Posterior vena cava (tissue), 2 donors: ENCODE results near the gene ARHGAP25. TPM values are rescaled to one million over a fixed set of nuclear protein-coding genes. Genes with fewer than 3 reads are reported as not detected.
A peak's percentile ranks its signal among the peaks of the same experiment; 100 is the strongest.

Experiments
- DNase-seq: peaks from one replicate; pipeline ENCODE4 v3.0.0-alpha.2; 2020; ENCODE audit warnings: low spot score
- intact Hi-C, 2 donors: fragments of 100-400 bp; cut with DNase I; formaldehyde crosslinking; loops; one replicate each; pipeline versions ENCODE4 v1.14.1 to v1.14.2; 2022 to 2023
- total RNA-seq, 2 donors: library from RNA; stranded (reverse); fragmentation: NEBNext Ultra II Directional; extraction: Animal tissue kit (Norgen Biotek cat#: 25700); gene quantifications; one replicate each; pipeline ENCODE4 v1.2.1, GENCODE V29; 2021
- donor health status: DM: yes; HTN: yes; CAD: no.
- donor health status: DM: yes; HTN: yes; CAD: no.

The ARHGAP25 gene
- total RNA-seq, 2 donors from 2014 or later = 8.1 to 10.7 TPM

GRCh38 chr2:68837164-68837860 lies 102.7 kb downstream of the ARHGAP25 start:
- intact Hi-C loops = no loop called here
- peak; percentile 88 for DNase-seq

GRCh38 chr2:68837861-68838341 lies 103.3 kb downstream of the ARHGAP25 start:
- intact Hi-C loops = no loop called here
- no peak for DNase-seq

DNA sequence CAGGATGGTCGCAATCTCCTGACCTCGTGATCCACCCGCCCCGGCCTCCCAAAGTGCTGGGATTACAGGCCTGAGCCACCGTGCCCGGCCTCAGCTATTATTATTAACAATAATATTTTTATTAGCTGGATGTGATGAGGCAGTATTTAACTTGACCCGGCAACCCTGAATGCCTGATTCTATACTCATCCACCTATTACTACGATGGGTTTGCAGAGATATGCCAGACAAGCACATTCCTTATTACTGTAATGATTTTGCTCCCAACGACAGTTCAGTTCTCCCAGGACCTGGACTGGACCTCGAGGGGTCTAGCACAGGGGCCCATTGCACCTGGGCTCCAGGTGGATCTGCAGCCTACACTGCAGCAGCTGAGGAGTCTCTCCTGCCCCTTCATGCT lies 104.0 kb downstream of the ARHGAP25 start:
- intact Hi-C loops = no loop called here
- DNase-seq = no peak

GRCh38 chr2:68839260-68839833 lies 104.7 kb downstream of the ARHGAP25 start:
- intact Hi-C loops = no loop called here

GRCh38 chr2:68845043-68845442 lies 110.4 kb downstream of the ARHGAP25 start:
- intact Hi-C loops = no loop called here
- no peak for DNase-seq

More at GRCh38 chr2:68839260-68839833, 104.7 kb downstream of the ARHGAP25 start:
- no peak for DNase-seq

- no peak for DNase-seq
- intact Hi-C loops = no loop called here
Measured at GRCh38 chr2:68846091-68846490, 111.5 kb downstream of the ARHGAP25 start.

DNA sequence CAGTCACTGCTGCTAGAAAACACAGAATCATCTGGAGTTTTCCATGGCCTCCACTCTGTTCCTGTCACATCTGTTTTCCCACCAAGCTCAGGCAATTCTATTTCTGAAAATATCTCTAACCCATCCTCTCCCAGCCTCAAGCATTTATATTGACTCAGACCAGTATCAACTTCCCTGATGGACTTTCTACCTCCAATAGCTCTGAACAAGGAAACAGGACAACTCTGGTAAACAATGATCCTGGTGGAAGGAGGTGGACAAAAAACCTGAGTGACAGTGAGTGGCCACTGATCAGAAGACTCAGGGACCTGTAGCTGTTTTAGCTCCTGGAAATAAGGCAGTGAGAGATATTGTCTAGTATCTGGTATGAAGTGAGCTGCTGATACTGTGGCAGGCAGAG lies 113.1 kb downstream of the ARHGAP25 start:
- intact Hi-C loops = no loop called here

DNA sequence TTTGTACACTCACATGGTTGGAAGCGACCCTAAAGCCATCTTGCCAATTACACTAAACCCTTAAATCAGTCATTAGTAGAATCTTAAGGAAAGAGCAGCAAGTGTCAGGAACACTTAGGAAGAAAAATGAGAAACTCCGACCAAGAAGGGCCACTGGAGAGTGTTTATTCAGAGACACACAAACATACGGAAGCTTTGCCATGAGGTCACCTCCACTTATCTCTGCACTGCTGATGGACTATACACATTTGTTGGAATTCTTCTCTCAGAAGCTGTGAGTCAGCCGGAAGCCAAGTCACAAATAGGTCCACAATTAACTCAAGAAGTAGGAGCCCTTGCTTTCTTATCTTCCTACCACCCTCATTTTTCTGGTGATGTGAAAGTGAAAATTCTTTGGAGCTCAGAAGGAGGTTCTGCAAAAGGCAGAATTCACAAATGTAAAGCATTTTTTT lies 115.0 kb downstream of the ARHGAP25 start:
- intact Hi-C loops = no loop called here
- DNase-seq = no peak

More for the DNA sequence above, 113.1 kb downstream of the ARHGAP25 start:
- no peak for DNase-seq

DNA sequence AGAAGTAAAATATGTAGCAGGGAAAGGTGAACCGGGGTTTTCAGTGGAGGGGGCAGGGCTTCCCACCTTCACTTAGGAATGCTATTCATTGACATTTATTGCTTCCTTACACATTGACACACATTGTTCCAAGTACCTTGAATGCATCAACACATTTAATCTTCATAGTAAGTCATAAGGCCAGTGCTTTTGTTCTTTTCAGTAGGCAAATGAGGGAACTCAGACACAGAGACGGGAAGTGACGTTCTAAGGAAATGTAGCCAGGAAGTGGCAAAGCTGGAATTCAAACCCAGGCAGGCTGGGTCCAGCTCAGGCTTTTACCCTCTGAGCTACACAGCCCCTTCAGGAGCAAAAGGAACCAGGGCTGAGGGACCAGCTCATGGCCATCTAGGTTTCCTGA lies 115.9 kb downstream of the ARHGAP25 start:
- DNase-seq = no peak
- intact Hi-C loops = no loop called here

GRCh38 chr2:68853035-68853434 lies 118.4 kb downstream of the ARHGAP25 start:
- no peak for DNase-seq
- intact Hi-C loops = no loop called here

DNA sequence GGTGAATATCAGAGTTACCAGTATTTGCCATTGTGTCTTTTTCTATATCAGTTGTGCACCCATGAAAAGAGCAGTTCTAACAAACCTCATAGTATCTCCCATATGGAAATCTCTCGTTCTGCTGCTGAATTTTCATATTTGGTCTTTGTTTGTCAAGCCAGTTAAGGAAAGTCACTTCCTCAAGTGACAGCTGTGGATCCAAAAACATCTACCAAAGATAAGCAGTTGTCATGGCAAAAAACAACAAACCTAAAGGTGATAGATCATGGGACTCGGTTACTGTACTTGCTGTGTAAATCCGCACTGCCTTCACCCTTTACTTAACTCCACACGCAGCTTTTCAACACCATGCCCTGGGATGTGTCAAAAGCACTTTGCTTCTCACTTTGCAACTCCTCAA lies 119.3 kb downstream of the ARHGAP25 start:
- intact Hi-C loops = no loop called here

GRCh38 chr2:68854476-68854875 lies 119.9 kb downstream of the ARHGAP25 start:
- no peak for DNase-seq
- intact Hi-C loops = no loop called here

More for the DNA sequence above, 119.3 kb downstream of the ARHGAP25 start:
- no peak for DNase-seq

- DNase-seq = no peak
- intact Hi-C loops = no loop called here
Measured at GRCh38 chr2:68855550-68855949, 120.9 kb downstream of the ARHGAP25 start.

DNA sequence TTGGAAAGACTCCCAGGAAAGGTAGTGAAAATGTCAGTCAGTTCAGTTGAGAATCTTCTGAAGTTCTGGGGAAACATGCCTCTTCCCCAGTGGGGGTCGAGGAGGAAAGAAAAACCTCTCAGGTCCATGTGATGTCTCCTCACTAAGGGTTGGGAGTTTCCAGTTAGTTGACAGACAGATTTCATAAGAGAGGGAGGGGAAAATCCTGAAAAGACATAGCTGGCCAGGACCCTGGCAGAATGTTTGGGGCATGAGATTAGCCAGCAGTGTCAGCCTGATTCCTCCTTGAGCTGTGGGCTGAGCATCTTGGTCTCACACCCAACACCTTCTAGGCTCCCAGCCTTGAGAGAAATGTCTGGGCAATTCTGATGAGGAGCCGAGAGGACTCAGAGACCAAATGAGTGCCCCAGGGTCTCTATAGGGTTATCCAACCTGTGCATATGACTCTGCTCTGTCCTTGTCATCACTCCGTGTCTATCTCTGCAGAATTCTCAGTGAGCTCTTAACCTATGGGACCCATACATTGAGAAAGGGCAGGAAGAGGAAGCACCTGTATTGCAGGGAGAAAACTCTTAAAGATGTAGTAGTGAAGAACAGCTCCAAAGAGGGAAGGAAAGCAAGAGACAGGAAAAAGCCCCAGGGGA lies 122.7 kb downstream of the ARHGAP25 start:
- intact Hi-C loops = no loop called here
- DNase-seq = no peak

- intact Hi-C loops = no loop called here
- no peak for DNase-seq
Measured at GRCh38 chr2:68857855-68858456, 123.3 kb downstream of the ARHGAP25 start.

DNA sequence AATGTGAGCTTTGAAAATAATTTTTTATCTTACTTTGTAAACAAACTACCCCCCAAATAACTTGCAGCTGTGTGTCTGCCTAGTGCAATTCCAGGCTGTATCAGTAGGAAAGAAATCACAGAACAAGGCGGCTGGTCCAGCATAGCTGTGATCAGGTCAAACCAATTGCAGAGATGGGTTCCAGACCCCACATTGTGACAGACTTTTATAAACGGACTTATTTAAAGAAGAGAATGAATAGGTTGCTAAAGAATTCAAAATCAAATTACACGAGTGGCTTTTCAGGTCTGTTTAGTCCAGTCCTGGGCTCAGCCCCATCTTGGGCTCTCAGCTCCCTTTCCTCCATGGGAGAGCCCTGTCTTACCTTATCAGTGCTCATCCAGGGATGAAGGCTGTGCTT lies 125.5 kb downstream of the ARHGAP25 start:
- no peak for DNase-seq
- intact Hi-C loops = no loop called here

GRCh38 chr2:68861330-68861729 lies 126.7 kb downstream of the ARHGAP25 start:
- intact Hi-C loops = no loop called here
- DNase-seq = no peak

- intact Hi-C loops = no loop called here
- DNase-seq = no peak
Measured at GRCh38 chr2:68862889-68863288, 128.3 kb downstream of the ARHGAP25 start.

DNA sequence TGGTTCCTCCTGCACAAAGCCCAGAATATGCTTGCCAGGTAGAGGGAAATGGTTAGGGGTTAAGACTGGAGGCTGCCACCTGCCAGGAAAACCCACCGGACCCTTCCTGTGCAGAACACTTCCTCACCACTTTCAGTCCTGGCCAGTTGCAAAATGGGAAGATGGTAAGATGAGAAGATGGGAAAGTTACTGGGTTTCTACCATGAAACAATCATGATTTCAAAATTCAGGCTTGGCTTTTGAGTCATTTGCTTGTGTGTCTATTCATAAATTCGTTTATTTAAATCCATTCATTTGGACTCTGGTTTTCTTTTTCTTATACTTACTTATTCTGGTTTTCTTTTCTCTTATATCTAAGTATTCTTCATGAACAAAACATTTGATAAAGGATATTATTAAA lies 129.4 kb downstream of the ARHGAP25 start:
- intact Hi-C loops = no loop called here
- DNase-seq = no peak

- intact Hi-C loops = no loop called here
- DNase-seq = no peak
Measured at GRCh38 chr2:68865108-68865507, 130.5 kb downstream of the ARHGAP25 start.
